GM18499 (cell line): ENCODE measurements around the gene PI16.
A peak's percentile ranks its signal among the peaks of the same experiment; 100 is the strongest.

Experiments
- ATAC-seq: cut with Tn5 transposase; IDR thresholded peaks from one replicate; pipeline ENCODE4 v1.9.1; 2021; ENCODE audit warnings: moderate number of reproducible peaks; ENCODE audit not compliant: insufficient read depth, unreplicated experiment

PI16 gene

GRCh38 chr6:36954262-36954931 is at the start of gene PI16:
PI16 (plus strand) TSS chr6:36954738; CDS start chr6:36954761, 23 bp downstream.
- ATAC-seq = no peak

GRCh38 chr6:36904851-36905393 is 49.6 kb upstream of the PI16 start:
- ATAC-seq = no peak

- no peak for ATAC-seq
Observed at GRCh38 chr6:36906539-36907325, 47.8 kb upstream of the PI16 start.

- ATAC-seq = no peak
Observed at GRCh38 chr6:36907781-36908180, 46.8 kb upstream of the PI16 start.

- ATAC-seq = no peak
Observed at GRCh38 chr6:36908747-36909146, 45.8 kb upstream of the PI16 start.

GRCh38 chr6:36912030-36912454 is 42.5 kb upstream of the PI16 start:
- no peak for ATAC-seq

GRCh38 chr6:36912586-36912985 is 42.0 kb upstream of the PI16 start:
- peak; percentile 65 for ATAC-seq

- no peak for ATAC-seq
Observed at GRCh38 chr6:36913082-36913481, 41.5 kb upstream of the PI16 start.

GRCh38 chr6:36914227-36914794 is 40.2 kb upstream of the PI16 start:
- ATAC-seq = no peak

GRCh38 chr6:36915599-36915998 is 38.9 kb upstream of the PI16 start:
- no peak for ATAC-seq

- ATAC-seq = no peak
Observed at GRCh38 chr6:36916126-36916525, 38.4 kb upstream of the PI16 start.

- ATAC-seq = no peak
Observed at GRCh38 chr6:36917541-36918193, 36.9 kb upstream of the PI16 start.

- no peak for ATAC-seq
Observed at GRCh38 chr6:36920049-36920448, 34.5 kb upstream of the PI16 start.

GRCh38 chr6:36920546-36920945 is 34.0 kb upstream of the PI16 start:
- ATAC-seq = no peak

- ATAC-seq = no peak
Observed at GRCh38 chr6:36924131-36924530, 30.4 kb upstream of the PI16 start.

- no peak for ATAC-seq
Observed at GRCh38 chr6:36924778-36925374, 29.7 kb upstream of the PI16 start.

- ATAC-seq = no peak
Observed at GRCh38 chr6:36925809-36926208, 28.7 kb upstream of the PI16 start.

- ATAC-seq = no peak
Observed at GRCh38 chr6:36926708-36927513, 27.6 kb upstream of the PI16 start.
